Measurements from ENCODE around the gene MAP3K19.

GRCh38 chr2:134932864-134933526 is 114.3 kb downstream of the MAP3K19 start:
- TF ChIP-seq, protein P1, sequence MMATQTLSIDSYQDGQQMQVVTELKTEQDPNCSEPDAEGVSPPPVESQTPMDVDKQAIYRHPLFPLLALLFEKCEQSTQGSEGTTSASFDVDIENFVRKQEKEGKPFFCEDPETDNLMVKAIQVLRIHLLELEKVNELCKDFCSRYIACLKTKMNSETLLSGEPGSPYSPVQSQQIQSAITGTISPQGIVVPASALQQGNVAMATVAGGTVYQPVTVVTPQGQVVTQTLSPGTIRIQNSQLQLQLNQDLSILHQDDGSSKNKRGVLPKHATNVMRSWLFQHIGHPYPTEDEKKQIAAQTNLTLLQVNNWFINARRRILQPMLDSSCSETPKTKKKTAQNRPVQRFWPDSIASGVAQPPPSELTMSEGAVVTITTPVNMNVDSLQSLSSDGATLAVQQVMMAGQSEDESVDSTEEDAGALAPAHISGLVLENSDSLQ (IDR thresholded peaks at IDR 0.05): no peak
- no peak for TF ChIP-seq FOXM1 (IDR thresholded peaks at IDR 0.05; ENCODE audit: borderline replicate concordance)
